GM10266 (cell line): ENCODE measurements around the gene GULP1.
"Not testable (repeated sequence)": the region's sequence is repeated elsewhere in the genome, so short reads cannot be mapped to it uniquely, and the experiment has no call there.

Experiments used
- DNase-seq: peaks from one replicate; pipeline ENCODE4 v3.0.0; 2012; ENCODE audit errors: extremely low spot score
- TF ChIP-seq, protein P1 (sequence below): IDR thresholded peaks from 2 replicates; pipeline ENCODE4 v1.5.1; 2012; ENCODE audit warnings: mild to moderate bottlenecking, low read depth; ENCODE audit not compliant: control insufficient read depth, insufficient read depth; ENCODE audit errors: missing control alignments

GULP1 gene

GRCh38 chr2:188292348-188293239 is 920 bp downstream of the GULP1 start:
- TF ChIP-seq, protein P1, sequence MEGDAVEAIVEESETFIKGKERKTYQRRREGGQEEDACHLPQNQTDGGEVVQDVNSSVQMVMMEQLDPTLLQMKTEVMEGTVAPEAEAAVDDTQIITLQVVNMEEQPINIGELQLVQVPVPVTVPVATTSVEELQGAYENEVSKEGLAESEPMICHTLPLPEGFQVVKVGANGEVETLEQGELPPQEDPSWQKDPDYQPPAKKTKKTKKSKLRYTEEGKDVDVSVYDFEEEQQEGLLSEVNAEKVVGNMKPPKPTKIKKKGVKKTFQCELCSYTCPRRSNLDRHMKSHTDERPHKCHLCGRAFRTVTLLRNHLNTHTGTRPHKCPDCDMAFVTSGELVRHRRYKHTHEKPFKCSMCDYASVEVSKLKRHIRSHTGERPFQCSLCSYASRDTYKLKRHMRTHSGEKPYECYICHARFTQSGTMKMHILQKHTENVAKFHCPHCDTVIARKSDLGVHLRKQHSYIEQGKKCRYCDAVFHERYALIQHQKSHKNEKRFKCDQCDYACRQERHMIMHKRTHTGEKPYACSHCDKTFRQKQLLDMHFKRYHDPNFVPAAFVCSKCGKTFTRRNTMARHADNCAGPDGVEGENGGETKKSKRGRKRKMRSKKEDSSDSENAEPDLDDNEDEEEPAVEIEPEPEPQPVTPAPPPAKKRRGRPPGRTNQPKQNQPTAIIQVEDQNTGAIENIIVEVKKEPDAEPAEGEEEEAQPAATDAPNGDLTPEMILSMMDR: no peak

DNA sequence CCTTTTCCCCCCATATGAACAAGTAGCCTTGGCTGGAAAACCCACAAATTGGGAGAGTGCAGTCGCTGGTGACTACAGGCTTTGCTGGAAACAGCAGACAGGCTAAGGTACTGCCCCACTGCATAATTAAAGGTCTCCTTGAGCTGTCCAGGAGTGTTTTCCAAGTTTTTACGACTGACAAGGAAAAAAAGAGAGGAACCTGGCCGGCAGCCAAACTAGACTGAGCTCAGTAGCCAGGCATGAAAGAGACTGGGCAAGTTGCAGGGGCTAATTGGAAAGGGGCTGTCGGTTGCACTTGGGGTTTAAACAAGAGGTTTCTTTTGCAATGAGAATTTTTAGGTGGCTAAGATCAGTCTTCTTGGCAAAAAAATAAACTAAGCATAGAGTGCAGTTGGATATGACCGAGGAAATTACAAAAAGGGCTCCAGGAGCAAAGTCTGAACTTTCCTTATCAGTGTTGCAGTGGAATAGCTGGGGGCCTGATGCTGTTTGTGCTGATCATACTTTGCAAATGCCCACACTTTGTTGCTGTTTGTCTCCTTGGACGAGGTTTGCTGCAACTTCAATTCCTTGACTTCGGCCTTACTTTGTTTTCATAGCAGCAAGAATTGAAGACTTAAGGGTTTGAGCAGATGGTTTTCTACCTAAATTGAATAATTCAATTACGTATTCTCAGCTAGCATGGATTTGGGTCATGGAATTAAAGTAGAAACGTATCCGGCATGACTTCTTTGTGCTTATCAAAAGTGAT is 2.1 kb downstream of the GULP1 start:
- TF ChIP-seq, protein P1: no peak
- no peak for DNase-seq

More at GRCh38 chr2:188292348-188293239, 920 bp downstream of the GULP1 start:
- no peak for DNase-seq

DNA sequence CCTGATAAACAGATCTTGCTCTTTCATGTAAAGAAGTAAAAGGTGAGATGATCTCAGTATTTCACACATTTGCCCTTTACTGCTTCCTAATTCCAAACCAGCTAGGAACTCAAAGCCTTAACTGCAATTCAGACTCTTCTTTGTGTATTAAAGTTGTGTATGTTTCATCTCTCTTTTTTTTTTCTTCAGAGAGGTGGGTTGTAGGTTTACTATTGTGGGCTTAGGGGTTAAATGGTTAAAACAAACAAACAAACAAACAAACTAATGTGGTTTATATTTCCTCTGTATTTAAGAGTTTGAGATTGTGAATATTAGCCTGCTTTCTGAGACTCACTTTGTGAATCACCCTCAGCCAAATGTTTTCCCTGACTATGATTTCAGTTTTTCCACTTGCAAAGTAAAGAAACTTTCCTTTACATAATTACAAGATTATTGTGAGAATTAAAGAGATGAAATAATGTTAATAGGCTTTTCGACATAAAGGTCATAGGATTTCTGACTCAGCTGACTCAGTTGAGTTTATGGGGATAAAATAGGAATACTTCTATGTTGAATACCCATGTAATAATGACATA is 2.8 kb downstream of the GULP1 start:
- TF ChIP-seq, protein P1: no peak
- DNase-seq: no peak

GRCh38 chr2:188295067-188295685 is 3.5 kb downstream of the GULP1 start:
- no peak for DNase-seq
- TF ChIP-seq, protein P1: no peak

DNA sequence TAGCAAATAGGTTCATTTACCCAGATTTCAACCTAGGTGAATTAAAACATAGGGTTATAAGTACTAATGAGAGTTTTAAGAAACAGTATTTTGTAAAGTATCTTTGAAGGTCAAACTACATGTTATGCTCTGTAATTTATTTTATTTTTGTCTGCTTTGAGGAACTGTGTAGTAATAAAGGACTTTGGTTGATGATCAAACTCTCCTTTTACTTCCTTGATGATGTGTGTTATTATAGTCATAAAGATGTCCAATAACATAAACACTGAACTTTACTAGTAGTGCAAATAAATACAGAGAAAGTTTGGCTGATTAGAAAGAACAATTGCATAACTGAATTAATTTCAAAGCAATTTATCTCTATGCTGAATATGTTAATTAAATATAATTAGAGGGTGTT is 6.3 kb downstream of the GULP1 start:
- TF ChIP-seq, protein P1: no peak
- no peak for DNase-seq

GRCh38 chr2:188298937-188299371 is 7.3 kb downstream of the GULP1 start:
- not testable (repeated sequence) for DNase-seq

DNA sequence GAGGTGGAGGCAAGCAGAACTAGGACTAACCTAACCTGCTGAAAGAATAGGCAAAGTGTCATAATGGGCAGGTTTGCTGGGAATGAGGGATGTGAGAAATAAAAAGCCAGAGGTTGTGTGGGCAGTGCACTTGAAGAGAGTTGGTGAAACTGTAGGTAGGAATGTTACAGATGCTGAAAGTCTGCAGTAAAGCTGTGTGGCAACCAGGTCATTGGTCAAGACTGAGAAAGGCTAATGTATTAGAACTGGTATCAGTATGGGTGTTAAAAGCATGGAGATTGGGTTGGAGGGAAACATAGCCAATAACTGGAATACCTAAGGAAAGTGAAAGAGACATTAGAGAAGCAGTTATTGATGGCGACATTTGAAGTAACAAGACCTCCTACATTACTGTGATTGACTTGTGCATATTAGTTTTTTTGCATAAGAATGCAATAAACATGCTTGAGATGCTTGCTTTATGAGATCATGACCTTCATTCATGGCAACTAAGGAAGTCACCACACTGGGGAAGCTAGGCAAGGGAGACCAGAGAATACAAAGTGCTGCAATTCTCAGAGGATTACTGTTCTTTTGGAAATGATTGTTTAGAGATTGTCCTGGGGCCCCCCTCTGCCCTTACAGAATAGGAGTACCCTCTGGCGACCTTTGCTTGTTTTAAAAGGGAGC is 11.8 kb downstream of the GULP1 start:
- no peak for DNase-seq

More for the DNA sequence above, 11.8 kb downstream of the GULP1 start:
- TF ChIP-seq, protein P1: no peak
